NCI-H2227 treated with DMSO at 0.1 percent for 48 hours (cell line): ENCODE measurements around the gene CHMP2B.

Experiments used
- DNase-seq: peaks from one replicate; lab custom pipeline; 2025; lab: John Stamatoyannopoulos, UW

Gene CHMP2B, protein sequence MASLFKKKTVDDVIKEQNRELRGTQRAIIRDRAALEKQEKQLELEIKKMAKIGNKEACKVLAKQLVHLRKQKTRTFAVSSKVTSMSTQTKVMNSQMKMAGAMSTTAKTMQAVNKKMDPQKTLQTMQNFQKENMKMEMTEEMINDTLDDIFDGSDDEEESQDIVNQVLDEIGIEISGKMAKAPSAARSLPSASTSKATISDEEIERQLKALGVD

DNA sequence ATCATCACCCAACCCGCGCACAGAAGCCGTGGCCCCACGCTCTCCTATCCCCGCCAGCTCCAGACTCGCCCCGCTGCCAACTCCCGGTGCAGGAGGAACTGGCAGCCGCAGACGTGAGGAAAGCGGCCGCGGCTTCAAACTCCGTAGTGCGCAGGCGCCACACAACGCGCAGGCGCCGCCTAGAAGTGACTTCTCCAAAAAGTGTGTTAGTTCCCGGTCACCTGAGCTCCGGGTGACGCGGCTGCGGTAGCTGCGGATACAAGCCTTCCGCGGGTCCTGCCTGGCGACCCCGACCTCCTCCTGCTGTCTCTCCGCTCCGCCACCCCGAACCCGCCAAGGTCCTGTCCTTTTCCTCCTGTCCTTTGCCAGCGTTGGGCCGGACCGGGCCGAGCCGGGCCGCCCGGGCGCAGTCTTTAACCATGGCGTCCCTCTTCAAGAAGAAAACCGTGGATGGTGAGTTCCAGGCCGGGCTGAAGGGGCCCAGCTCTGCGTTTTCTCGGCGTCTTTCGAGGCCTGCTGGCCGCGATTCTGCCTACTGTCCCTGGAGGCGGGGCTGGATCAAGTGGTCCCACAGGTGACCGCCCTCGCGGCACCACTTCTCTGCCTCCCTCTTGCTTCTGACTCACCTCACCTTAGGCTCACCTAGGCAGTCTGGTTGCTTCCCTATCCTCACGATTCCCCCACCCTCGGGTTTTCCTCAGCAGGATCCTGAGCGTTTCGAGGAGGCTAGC, at the start of gene CHMP2B:
CHMP2B (plus strand) TSS at position 206 of the 731 bp plus-strand sequence; CDS start at position 420, 214 bp downstream.
- peak; percentile 79 for DNase-seq

DNA sequence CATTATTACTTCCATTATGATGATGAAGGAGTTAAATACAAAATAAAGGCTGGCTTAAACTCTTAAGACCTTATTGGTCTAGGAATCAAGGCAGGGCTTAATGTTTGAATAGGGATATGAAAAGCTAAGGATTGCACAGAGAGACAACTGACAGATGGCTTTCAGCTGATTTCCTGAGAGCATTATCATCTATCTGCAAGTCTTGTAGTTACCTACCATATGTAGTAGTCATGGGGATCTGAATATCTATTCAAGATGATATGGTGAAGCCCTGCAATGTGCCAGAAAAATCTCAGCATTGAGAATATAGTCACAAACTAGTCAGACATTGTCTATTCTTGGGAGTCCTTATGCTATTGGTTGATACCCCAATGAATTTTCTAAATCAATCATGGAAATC, 47.5 kb upstream of the CHMP2B start:
- DNase-seq = no peak

DNA sequence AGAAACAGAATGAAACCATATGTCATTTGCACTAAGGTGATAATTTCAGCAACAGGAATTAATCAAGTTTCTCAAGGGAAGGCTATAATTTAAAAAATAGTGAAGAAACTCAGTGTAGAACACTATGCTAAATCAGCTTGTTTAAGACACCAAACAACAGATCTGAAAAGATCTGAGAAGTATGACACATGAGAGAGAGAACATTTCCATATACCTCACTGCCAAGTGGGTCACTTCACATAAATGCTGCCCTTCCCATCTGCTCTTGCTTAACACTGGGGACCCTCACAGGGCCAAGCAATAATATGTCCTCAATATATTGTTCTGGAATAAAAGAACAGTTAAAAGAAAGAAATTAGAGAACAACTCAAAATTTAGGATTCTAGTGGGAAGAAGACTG, 45.6 kb upstream of the CHMP2B start:
- DNase-seq = no peak

DNA sequence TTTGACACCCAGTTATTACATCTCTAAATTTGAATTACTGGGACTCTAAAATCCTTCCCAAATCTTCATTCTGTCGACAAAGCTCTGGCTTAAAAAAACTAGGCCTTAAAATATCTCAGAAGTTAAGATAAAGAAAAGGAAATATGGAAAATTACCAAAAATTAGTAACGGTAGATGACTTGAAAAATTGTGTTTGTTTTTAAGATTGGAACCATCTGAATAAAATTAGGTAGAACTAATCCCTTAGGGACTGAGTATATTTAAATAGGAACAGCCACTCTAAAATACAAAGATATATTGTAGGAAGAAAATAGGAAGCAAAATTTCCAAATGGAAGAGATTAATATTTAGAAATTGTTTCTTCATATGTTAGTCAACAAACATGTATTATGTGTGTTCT, 45.1 kb upstream of the CHMP2B start:
- DNase-seq = no peak

DNA sequence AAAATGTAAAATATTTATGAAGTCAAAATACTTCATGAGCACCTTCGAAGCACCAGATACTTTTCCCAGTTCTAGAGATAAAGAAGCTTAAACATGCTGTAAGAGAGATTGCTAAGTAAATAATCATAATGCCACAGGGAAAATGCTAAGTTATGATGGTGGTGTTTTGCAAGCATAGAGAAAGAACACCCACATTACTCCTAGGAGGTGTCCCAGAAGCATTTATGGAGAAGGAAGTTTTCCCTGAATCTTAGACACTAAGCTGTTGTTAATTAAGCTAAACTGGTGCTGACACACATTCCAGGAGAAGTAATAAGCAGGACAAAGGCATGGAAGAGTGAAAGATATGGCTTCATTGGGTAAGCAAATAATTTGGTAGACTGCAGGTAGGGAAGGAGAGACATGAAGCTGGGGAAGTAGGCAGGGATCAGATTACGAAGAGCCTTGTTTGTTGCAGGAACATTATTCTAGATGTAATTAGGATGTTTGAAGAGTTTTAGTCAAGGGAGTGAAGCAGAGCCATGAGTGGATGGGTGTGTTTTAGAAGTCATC, 40.4 kb upstream of the CHMP2B start:
- no peak for DNase-seq

DNA sequence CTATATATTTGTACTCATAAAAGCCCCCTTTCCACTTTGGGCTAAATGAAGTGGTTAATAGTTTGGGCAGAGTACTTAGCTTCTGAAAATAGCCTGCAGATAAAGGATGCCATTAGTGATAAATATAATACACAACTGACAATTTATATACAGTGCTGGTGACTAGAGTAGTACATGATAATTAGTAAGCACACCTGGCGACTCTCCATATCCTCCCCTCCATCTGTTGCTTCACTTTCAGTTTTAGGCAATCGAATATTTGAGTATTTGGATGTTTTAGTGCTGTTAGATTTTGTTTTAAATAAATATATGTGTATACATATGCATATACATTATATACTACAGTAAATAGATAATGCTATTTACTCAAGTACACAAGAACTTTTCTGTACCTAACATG, 35.9 kb upstream of the CHMP2B start:
- no peak for DNase-seq

DNA sequence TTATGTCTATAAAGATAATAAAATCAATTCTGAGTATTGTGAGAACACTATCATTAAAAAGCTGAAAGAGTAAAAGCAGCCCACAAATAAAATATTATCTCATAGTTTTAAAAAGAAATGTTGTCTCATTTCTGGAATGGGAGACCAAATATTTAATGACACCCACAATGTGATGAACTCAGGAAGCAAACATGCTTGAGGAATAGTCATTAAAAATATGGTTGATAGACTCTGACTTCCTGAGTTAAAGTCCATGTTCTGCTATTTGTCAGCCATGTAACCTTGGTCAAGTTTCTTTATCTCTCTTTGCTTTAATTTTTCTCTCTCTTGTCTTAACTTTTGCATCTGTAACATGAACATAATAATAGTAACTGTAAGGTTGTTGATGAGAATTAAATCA, 35.5 kb upstream of the CHMP2B start:
- no peak for DNase-seq

DNA sequence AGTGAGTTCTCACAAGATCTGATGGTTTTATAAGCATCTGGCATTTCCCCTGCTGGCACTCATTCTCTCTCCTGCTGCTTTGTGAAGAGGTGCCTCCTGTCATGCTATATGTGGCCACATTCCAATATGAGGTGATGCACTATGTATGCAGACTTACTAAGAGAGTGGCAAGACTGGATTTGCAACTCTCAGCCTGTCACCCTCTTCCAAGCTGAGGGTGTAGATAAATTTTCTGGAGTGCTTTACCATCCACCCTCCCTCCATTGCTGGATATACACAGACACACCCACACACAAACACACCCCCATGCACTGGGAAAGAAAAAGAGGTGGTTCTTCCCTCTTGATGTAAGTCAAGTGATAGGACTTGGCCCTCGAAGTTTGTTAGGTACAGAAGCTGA, 30.2 kb upstream of the CHMP2B start:
- no peak for DNase-seq

DNA sequence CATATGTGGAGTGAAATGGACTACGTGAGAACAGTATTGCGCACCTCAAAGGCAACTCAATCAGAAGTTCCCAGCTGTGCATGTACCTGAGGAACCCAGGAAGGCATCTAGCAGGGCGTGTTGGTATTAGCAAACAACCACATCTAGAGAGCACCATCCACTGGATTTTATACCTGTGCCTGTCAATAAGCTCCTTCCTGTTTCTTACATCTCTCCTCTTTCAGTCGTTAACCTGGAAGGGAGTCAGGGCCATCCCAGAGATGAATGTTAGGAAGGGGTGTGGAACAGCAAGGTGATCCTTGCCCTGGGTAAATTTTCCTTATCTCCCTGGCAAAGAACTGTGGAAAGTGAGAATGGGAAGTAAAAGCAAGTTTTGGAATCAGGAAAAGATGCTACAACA, 29.6 kb upstream of the CHMP2B start:
- DNase-seq = no peak

DNA sequence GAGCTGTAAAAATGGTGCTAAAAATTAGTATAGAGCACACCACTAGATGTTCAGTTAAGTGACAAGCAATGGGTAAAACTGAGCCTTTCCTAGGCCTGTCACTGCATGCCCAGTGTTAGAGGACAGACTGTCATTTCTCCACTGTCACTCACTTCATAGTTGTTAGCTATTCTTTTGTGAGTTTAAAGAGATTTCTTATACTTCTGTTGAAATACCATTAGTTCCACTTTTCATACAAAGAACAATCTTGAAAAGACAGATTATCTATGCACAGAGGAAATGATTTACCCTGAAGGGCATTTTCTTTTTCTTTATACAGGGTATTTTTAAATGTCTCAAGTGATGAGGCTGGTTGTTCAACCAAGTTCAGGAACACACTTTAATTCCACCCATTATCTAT, 28.3 kb upstream of the CHMP2B start:
- no peak for DNase-seq

DNA sequence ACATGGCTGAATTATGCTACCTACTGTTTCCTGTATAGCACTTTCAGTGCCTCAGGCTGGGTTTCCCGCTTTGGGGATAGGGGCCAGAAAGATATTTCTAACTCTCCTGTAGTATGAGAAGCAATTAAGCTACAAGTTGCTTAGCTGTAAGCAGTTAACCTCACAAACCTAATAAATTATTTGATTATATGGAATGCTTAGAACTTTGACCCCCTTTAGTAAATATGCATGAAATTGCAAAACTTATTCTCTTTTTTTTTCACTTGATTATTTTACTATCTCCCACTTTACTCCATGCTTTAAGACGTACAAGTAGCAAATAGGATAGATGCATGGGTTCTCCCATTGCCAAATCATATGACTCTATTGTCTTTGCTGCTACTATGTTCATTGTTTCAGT, 27.5 kb upstream of the CHMP2B start:
- no peak for DNase-seq

DNA sequence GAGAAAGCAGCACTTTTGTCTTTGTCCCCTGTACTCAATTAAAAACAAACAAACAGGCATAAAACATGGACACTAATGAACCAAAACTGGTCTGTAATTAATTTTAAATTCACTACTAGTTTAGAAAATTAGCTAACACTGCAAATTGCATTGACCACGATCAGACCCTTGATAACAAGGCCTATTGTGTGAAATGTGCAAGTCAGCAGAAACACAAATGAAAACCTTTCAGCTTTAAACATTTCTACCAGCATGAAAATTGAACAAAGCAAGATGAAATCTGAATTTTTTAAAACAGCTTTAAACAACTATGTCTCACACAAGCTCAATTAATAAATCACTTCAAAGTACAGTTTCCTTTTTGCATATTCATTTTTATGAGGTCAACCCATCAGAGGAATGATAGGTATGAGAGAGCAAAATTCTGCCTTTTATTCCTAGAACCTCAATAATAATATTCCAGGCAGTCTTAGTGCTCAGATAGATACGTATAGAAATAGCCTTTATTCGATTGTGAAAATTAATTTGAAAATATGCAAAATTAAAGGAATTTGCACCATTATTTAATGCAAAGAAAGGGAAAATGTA, 27.0 kb upstream of the CHMP2B start:
- DNase-seq = no peak

DNA sequence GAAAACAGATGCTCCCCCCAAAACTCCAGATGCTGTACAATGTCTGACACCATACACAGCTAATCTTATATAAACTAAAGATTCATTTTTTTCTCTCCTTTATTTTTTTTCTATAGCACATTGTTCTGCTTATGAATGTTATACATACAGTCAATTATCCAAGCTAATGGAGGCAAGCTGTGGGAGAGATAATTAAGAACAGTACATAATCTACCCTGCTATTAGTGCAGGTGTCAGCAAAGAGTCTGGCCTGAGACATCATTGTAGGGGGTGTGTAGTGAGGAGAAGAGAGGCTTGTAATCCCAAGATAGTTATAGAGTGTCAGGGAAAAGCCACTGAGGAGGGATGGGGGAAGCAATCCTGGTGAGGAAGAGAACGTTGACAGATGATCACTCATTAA, 25.4 kb upstream of the CHMP2B start:
- no peak for DNase-seq

DNA sequence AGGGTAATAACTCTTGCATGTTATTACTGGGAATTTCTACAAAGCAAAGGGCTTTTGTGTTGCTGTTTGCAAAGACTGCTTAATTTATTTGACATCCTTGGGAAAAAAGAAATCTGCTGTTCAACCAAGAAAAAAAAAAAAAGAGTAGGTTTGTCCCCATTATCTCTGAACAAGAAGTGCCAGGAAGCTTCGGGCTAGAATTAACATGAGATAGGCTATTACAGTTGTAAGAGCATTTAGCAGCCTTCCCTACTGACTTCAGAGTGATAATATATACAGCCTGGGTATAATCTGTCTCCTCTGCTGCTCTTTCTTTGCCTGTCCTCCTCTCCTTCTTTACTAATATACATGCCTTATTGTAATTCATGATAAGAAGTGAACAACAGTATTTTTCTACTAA, 23.3 kb upstream of the CHMP2B start:
- no peak for DNase-seq

DNA sequence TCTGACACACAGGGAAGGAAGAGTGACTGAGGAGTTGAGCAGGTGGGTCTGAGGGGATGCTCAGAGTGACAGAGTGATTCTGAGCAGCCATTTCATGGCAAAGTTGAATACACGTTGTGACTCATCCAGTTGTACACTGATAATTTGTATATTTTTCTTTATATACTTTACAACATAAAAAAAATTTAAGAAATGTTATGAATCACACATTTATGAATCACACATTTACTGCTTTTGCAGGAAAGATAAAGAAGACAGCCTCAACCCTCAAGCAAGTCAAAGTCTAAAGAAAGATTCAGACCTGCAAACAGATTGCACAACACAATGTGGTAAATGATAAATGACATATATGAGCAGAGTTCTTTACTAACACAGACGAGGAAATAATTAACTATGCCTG, 21.0 kb upstream of the CHMP2B start:
- DNase-seq = no peak

DNA sequence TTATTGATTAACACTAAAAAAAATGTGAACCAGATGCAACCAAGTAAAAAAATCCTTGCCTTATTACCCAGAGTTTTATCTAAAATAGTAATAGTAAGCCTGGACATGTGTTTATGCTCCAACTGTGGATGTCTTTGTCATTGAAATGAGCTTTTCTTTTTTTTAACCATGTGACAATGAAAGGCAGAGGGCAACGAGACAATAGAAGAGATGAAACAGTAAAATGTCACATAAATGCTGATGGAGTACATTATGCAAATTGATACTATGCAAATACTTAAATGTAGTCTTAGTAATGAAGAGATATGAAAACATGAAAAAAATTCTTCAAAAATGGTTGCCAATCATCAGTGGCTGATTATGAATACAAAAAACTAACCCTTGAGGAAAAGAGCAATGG, 20.5 kb upstream of the CHMP2B start:
- no peak for DNase-seq

DNA sequence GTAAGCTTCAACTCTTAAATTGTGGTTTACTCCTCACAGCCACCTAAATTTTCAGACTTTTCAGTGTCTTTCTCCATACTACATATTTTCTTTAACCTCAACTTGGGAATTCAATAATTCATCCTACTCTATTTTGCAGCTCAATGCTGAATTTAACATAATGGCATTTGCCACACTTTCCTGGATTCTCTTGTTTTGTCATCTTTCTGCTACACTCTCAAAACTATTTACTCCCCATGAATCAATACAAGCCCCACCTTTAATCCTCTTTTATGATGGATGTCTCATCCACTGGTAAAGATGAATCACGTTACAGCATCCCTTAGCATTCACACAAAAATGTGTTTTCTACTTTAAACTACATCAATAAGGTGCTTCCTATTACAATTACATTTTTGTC, 19.6 kb upstream of the CHMP2B start:
- no peak for DNase-seq

DNA sequence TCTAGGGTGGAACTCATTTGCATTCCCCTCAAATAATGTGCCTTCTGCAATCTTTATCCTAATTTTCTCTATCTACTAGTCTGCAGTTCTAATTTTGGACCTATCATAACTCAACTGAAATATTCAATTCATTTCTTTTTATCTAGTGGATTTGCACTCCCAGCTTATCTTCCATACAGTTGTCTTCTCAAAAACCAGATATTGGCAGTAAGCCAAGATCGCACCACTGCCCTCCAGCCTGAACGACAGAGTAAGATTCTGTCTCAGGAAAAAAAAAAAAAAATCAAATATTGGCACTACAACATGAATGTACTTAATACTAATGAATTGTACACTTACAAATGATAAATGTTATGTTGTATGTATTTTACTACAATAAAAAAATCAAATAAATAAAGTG, 18.0 kb upstream of the CHMP2B start:
- no peak for DNase-seq

DNA sequence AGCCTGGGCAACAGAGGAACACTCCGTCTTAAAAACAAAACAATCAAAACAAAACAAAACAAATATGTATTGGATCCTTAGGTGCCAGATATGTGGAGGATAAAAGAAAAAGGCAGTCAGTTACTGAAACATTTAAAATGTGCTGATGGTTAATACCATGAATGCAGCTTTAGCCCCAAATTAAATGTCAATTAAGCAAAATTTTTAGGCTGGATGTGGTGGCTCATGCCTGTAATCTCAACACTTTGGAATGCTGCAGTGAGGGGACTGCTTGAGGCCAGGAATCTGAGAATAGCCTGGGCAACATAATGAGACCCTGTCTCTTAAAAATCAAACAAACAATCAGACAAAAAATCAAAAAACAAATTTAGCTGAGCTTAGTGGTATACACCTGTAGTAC, 8.5 kb upstream of the CHMP2B start:
- no peak for DNase-seq

DNA sequence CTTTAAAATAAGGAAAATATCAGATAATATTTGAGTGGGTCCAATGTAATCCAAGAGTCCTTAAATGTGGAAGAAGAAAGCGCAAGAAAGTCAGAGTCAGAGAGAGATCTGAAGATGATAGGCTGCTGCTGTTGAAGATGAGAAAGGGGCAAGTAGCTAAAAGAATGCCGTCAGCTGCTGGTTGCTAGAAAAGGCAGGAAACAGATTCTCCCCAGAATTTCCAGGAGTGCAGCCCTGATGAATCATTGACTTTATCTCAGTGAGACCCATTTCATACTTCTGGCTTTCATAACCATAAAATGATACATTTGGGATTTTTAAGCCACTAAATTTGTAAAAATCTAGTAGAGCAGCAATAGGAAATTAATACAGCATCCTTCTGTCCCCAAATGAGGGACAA, 7.5 kb upstream of the CHMP2B start:
- DNase-seq = no peak

DNA sequence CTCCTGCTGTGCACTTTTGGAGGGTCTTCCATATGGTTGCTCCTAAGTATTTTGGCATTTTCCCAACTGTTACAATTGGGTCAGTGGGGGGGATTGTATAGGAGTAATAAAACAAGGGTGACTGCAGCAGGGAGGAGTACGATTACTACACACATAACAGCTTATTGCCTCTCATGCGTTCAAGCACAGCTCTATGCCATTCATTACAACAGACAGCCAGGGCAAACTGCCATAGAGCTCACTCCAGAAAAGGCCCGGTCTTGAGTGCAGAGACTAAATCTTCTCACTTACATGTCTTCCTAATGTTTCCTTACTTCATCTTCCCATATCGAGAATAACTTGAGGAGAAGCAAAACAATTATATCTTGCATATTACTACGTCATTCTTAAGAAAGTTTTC, 1.4 kb upstream of the CHMP2B start:
- DNase-seq = no peak

DNA sequence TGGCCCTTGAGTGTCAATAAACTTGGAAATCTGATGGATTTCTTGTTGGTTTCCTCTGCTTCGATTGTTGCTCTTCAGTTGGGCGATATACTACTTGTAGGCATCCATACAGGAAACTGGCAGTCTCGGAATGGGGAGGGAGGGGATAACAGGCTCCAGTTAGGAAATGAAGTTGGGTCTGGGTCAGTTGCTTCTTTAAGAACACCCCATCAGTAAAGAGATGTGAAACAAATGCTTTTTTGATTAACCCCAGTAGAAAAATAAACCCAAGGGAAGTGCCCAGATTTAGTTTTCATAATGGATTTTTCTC, 681 bp downstream of the CHMP2B start:
- no peak for DNase-seq

DNA sequence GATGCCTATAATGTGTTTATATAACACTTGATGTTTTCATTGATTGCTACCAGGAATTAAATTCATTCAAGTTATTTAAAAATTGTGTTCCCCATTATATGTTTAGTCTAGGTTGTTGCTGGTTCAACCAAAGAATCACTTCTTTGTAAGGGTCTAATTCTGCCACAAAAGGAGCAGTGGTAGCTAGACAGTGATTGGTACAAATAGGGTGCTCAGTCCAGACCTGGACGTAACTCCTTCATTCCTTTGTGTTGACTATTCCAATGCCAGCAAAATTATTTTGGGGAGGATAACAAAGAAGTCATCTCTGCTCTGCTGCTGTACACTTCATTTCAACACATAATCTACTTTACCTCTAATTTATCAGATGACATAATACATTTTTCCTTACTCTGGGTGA, 1.2 kb downstream of the CHMP2B start:
- DNase-seq = no peak

DNA sequence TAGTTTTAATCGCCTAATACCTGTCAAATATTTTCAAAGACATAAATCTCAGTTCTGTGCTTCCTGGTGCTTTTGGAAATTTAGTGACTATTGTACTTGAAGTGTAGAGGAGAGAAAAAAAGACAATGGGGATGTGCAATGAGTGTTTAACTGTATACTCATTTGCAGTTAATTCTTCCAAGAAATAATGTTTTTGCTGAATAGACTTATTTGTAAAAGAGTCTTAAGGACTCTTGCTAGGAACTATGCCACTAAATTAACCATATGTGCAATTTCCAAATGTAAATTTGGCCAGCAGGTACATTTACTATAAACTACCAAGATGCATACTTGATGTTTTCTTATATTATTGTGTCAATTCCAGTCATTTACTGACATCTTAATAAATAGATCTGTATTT, 2.0 kb downstream of the CHMP2B start:
- DNase-seq = no peak
